MM.1S (cell line): Measurements from ENCODE around the gene REST.

Source experiments
- DNase-seq: peaks from one replicate; pipeline ENCODE4 v3.0.0-alpha.2; 2015
- H2AFZ ChIP-seq: fragments of 300-600 bp; sonication (generic); 2 replicates; pipeline ENCODE4 v1.6.0; 2016; ENCODE audit warnings: antibody characterized with exemption, low read length
- H3F3A ChIP-seq: fragments of 300-600 bp; sonication (generic); 2 replicates; pipeline ENCODE4 v1.6.1; 2016; ENCODE audit warnings: mild to moderate bottlenecking, antibody characterized with exemption, low read length, moderate library complexity, mixed read lengths; ENCODE audit not compliant: insufficient read depth
- H3K27ac ChIP-seq: fragments of 300-600 bp; sonication (generic); 2 replicates; pipeline ENCODE4 v1.5.1; 2016; ENCODE audit warnings: mild to moderate bottlenecking, low read length
- H3K27me3 ChIP-seq: fragments of 300-600 bp; sonication (generic); replicated peaks from 2 replicates; pipeline ENCODE4 v1.6.0; 2016; ENCODE audit warnings: low read length; ENCODE audit not compliant: insufficient read depth
- H3K36me3 ChIP-seq: fragments of 300-600 bp; sonication (generic); replicated peaks from 2 replicates; pipeline ENCODE4 v1.6.1; 2016; ENCODE audit warnings: mild to moderate bottlenecking, low read length, mixed read lengths; ENCODE audit not compliant: insufficient read depth
- H3K4me1 ChIP-seq: fragments of 300-600 bp; sonication (generic); 2 replicates; pipeline ENCODE4 v1.6.1; 2016; ENCODE audit warnings: low read length, mixed read lengths
- H3K4me2 ChIP-seq: fragments of 300-600 bp; sonication (generic); 2 replicates; pipeline ENCODE4 v1.6.0; 2016; ENCODE audit warnings: low read depth, low read length
- H3K4me3 ChIP-seq: fragments of 300-600 bp; sonication (generic); 2 replicates; pipeline ENCODE4 v1.5.1; 2016; ENCODE audit warnings: low read length, mixed read lengths
- H3K79me2 ChIP-seq: fragments of 300-600 bp; sonication (generic); 2 replicates; pipeline ENCODE4 v1.6.1; 2016; ENCODE audit warnings: mixed run types, low read length, mixed read lengths
- H3K9ac ChIP-seq: fragments of 300-600 bp; sonication (generic); 2 replicates; pipeline ENCODE4 v1.6.1; 2016; ENCODE audit warnings: low read length, mixed read lengths
- H3K9me2 ChIP-seq: fragments of 300-600 bp; sonication (generic); replicated peaks from 2 replicates; pipeline ENCODE4 v1.6.1; 2016; ENCODE audit warnings: mild to moderate bottlenecking, low read length, mixed read lengths; ENCODE audit not compliant: insufficient read depth
- H3K9me3 ChIP-seq: fragments of 300-600 bp; sonication (generic); replicated peaks from 2 replicates; pipeline ENCODE4 v1.6.1; 2016; ENCODE audit warnings: mild to moderate bottlenecking, low read length, mixed read lengths; ENCODE audit not compliant: insufficient read depth
- H4K20me1 ChIP-seq: fragments of 300-600 bp; sonication (generic); 2 replicates; pipeline ENCODE4 v1.6.1; 2016; ENCODE audit warnings: mild to moderate bottlenecking, low read length, moderate library complexity, mixed read lengths; ENCODE audit not compliant: insufficient read depth
- CTCF ChIP-seq: fragments of 300-600 bp; sonication (generic); IDR thresholded peaks from 2 replicates; pipeline ENCODE4 v1.5.1; 2016; ENCODE audit warnings: antibody characterized with exemption, low read length, mixed read lengths
- EZH2 ChIP-seq: fragments of 300-600 bp; sonication (generic); optimal IDR thresholded peaks from 2 replicates; pipeline ENCODE3; 2017; ENCODE audit warnings: low read depth, mild to moderate bottlenecking, antibody characterized with exemption, low read length, mixed read lengths
- EZH2phosphoT487 ChIP-seq: fragments of 300-600 bp; sonication (generic); IDR thresholded peaks from 2 replicates; pipeline ENCODE4 v1.6.1; 2018; ENCODE audit warnings: antibody characterized with exemption, low read length

Gene REST

GRCh38 chr4:56861360-56861759 lies 46.3 kb upstream of the REST start:
- TF ChIP-seq EZH2 = no peak
- no peak for TF ChIP-seq EZH2phosphoT487
- TF ChIP-seq CTCF = no peak
- no peaks in the 10 kb centered on the region for H3K36me3 ChIP-seq
- H3K9ac ChIP-seq = no peak overlapping the region
- H4K20me1 ChIP-seq = no peaks in the 10 kb centered on the region
- no peaks in the 10 kb centered on the region for H3K4me1 ChIP-seq
- H3K4me2 ChIP-seq = no peak overlapping the region
- no peaks in the 10 kb centered on the region for H3K9me2 ChIP-seq
- H3K27me3 ChIP-seq = no peaks in the 10 kb centered on the region
- DNase-seq = no peak
- no peaks in the 10 kb centered on the region for H3F3A ChIP-seq
- no peak overlapping the region for H2AFZ ChIP-seq
- no peak overlapping the region for H3K27ac ChIP-seq
- H3K4me3 ChIP-seq = no peak overlapping the region
- no peaks in the 10 kb centered on the region for H3K79me2 ChIP-seq
- H3K9me3 ChIP-seq = no peaks in the 10 kb centered on the region

GRCh38 chr4:56863441-56864139 lies 44.1 kb upstream of the REST start:
- Histone ChIP-seq H3K27me3 (no peaks in the 10 kb centered on the region), H3K9me2 (no peaks in the 10 kb centered on the region), H3K4me1 (no peaks in the 10 kb centered on the region), H4K20me1 (no peaks in the 10 kb centered on the region), H3K27ac (no peak overlapping the region), H2AFZ (no peak overlapping the region), H3K4me3 (no peak overlapping the region), H3K9ac (no peak overlapping the region), H3K4me2 (no peak overlapping the region), H3F3A (no peaks in the 10 kb centered on the region), H3K79me2 (no peaks in the 10 kb centered on the region), H3K9me3 (no peaks in the 10 kb centered on the region), H3K36me3 (no peaks in the 10 kb centered on the region)
- no peak for TF ChIP-seq CTCF
- no peak for TF ChIP-seq EZH2
- no peak for TF ChIP-seq EZH2phosphoT487
- DNase-seq = no peak

DNA sequence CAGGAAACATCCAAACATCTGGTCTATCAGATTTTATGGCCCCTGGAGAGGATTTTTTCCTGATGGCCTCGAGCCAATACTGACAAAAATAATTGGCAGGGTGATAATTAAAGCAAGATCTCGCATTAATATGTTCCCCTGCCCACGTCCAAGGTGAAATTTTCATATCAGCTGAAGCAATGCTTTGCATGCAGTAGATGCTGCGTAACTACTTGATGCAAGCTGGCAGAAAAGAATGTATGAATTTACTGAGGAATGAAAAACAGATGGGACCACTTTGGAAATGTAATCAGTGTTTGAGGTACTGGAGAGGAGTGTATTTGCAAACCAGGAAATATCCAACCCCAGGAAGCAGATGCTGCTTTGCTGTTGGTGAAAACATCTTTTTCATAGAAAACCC lies 36.8 kb upstream of the REST start:
- Histone ChIP-seq H3K27ac (no peak overlapping the region), H3K4me2 (no peak overlapping the region), H3K4me3 (no peak overlapping the region), H3K4me1 (no peaks in the 10 kb centered on the region), H3K79me2 (no peaks in the 10 kb centered on the region), H4K20me1 (no peaks in the 10 kb centered on the region), H3F3A (no peaks in the 10 kb centered on the region), H3K9ac (no peak overlapping the region), H3K27me3 (no peaks in the 10 kb centered on the region), H3K9me3 (no peaks in the 10 kb centered on the region), H3K36me3 (no peaks in the 10 kb centered on the region), H3K9me2 (no peaks in the 10 kb centered on the region), H2AFZ (no peak overlapping the region)
- TF ChIP-seq CTCF (no peak), EZH2phosphoT487 (no peak), EZH2 (no peak)
- DNase-seq = no peak
